ENCODE measurements around the gene LYRM1.
"Not testable (repeated sequence)": the region's sequence is repeated elsewhere in the genome, so short reads cannot be mapped to it uniquely, and the experiment has no call there.

LYRM1 gene

GRCh38 chr16:20900299-20901067 lies at the start of gene LYRM1, which contains the start of gene DCUN1D3:
LYRM1 (plus strand) TSS chr16:20900771; CDS start chr16:20915556, 14,785 bp downstream.
DCUN1D3 (minus strand) TSS chr16:20900358; CDS start chr16:20862538, 37,820 bp downstream.
- DNase-seq, result peak; percentile 68 to 97 (median 94)

DNA sequence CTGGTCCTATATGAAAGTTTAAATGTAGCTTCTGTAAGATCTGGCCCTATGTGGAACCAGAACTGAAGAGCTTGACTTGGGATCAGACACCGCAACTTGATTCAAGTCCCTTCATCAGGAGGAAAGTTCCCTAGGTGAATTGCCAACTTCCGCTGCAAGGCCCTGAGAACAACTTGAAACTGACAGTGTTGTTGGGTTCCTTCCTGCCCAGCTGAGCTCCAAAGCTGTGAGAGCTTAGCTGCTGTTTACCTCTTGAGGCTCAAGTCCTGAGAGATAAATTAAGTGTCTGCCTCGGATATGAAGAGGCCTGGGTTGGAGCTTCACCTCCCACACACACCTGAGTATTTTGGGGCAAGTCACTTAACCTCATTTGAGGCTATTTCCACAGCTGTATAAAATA lies 49.6 kb upstream of the LYRM1 start:
- no peak for DNase-seq

DNA sequence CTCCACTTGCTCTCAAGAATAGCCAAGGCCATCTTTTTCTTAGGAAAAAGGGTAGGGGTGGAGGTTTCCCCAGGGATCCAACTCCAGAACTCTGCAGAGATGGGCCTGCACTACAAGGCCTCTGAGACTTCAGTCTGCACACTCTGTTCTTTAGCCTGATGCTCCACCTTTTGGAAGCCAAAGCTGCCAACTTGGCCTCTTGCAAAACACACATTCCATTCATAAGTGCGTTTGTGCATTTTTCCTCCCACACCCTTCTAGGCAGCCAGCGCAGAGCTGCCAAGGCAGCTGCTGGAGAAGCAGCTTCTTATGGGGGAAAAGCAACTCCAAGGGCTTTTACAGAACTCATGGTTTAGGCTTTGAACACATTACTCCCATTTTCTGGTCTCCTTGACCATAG lies 49.0 kb upstream of the LYRM1 start:
- DNase-seq, result peak in 12 of 56 donors; percentile 3 to 50 (median 22)

GRCh38 chr16:20853143-20853542 lies 47.4 kb upstream of the LYRM1 start:
- DNase-seq, result no peak

GRCh38 chr16:20853981-20854620 lies 46.5 kb upstream of the LYRM1 start:
- DNase-seq, result no peak

GRCh38 chr16:20854963-20855362 lies 45.6 kb upstream of the LYRM1 start:
- no peak for DNase-seq

DNA sequence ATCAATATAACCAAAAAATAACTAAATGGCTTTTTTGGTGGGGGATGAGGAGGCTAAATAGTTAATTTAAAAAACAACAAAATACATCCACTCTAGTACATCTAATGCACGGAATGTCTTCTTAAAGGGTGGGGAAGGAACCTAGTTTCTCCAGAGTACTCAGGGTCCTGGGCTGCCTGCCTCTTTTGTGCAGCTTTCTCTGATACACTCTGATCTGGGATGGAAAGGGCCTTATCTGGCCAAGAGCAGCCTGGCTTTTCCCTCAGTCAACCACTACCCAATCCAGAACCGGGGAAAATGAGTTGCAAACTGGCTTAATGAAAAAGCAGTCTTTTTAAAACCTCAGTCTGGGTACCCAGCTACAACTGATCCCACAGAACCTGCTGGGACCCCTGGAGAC lies 43.3 kb upstream of the LYRM1 start:
- no peak for DNase-seq

- no peak for DNase-seq
Measured at GRCh38 chr16:20859229-20859628, 41.3 kb upstream of the LYRM1 start.

- DNase-seq, result peak in 5 of 56 donors; percentile 5 to 25 (median 21)
Measured at GRCh38 chr16:20859699-20860098, 40.9 kb upstream of the LYRM1 start.

DNA sequence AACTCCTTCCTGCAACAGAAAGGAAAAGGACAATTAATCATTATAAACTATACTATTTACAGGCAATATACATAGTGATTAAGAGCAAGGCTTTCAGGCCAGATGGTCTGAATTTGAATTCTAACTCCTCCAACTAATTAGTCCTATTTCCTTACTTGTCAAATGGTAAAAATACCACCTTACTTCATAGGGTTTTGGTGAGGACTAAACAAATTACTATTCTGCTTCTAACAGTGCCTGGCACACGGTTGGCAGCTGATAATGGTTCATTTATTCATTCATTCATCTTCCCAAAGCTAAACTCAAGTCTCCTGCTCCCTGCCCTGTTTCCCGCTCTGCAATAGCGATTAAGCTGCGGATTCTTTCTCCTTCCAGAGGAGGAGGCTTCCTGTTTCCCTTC lies 40.2 kb upstream of the LYRM1 start:
- DNase-seq, result peak in 2 of 56 donors; percentile 12 to 14

GRCh38 chr16:20860995-20861394 lies 39.6 kb upstream of the LYRM1 start:
- DNase-seq, result not testable (repeated sequence)

- DNase-seq, result no peak
Measured at GRCh38 chr16:20862162-20862960, 38.2 kb upstream of the LYRM1 start.

DNA sequence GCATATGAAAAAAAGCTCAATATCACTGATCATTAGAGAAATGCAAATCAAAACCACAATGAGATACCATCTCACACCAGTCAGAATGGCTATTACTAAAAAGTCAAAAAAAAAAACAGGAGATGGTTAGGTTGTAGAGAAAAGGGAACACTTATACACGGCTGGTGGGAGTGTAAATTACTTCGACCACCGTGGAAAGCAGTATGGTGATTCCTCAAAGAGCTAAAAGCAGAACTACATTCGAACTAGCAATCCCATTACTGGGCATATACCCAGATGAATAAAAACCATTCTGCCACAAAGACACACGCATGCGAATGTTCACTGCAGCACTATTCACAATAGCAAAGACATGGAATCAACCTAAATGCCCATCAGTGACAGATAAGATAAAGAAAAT lies 36.2 kb upstream of the LYRM1 start:
- not testable (repeated sequence) for DNase-seq

DNA sequence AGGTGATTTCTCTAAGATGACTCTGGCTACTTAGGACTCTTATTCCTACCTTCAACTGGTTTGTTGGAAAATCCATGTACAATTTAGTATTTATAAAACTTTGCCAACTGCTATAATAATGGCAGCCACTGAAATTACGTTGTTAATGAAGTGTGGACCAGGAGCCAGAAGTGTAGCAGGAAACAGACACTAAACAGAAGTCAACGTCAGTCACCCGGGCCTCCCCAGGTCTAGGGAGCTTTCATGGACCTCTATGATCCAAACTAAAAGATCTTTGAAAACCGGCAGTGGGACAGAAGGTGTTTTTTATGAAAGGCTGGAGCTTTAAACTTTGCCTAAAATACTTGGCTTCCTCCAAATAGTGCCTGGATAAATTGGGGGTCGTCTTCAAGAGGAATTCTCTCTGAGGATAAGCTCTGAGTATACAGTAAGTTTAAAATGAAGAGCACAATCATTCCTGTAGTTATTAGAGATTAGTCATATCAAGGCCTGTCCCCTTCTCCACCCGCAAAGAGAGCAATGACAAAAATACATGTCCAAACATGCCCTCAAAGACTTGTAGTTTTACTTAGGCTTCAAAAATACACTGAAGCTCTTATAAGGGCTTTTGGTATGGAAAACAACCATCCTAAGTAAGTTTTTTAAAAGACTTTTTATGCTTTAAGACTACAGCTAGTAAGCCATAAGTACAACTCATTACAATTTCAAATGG lies 35.0 kb upstream of the LYRM1 start:
- DNase-seq, result no peak

DNA sequence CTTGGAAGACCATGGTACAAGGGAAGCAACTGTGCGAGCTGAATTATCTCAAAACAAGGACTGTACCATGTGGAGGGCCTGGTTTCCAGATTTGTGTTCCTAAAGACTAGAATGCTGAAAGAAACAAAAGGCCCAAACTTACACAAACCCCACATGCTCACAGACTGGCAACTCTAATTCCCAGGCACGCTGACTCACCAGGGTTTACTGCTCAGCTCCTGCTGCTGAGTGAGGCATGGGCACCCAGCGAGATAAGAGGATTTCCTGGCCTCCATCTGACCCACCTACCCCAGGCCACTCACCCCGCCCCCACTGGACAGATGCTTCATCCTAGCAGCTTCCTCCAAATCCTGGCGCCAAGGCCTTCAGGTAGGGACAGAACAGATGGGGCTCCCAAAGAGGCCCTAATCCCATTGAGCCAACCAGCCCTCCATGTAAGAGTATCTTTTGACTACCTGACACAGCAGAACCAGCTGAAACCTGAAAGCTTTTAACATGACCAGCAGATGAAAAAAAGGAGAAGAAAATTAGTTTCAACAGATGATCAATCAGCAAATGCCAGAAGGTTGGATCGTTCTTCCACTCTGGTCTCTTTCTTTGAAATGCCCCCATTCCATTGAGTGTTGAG lies 34.3 kb upstream of the LYRM1 start:
- DNase-seq, result peak in 7 of 56 donors; percentile 7 to 41 (median 16)

DNA sequence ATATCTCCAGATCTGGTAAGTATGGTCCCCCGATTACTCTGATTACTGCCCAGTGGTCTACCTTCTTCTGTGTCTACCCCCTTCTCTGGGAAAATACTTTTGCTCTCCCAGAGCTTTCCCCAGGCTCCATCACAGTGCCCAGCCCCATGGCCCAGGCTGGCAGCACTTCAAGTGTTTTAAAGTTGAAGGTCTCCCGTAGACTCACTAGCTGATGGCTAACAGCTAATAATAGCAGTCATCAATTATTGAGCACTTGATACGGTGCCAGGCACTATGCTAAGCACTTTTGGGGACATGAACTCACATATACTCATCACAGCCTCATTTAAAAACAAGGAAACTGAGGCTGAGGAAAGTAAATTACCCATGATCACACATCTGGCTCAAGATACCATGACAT lies 33.8 kb upstream of the LYRM1 start:
- DNase-seq, result no peak

DNA sequence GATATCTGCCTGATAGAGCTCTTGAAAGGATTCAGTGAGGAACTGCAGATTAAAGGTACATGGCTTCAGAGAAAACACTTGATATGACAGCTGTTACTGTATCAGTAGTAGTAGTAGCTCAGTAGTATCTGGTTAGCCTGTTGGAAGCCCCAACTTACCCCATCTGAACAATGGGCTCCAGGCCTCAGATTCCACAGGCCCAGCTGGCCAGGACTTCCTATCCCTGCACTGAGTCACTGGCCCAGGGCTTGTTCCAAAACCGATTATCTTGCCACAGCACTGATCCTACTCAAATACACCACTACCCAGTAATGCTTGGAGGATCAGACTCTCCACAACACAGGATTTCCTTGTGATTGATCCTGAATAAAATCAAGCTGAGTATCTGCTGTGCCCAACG lies 33.0 kb upstream of the LYRM1 start:
- no peak for DNase-seq

- peak in 52 of 56 donors; percentile 4 to 85 (median 60) for DNase-seq
Measured at GRCh38 chr16:20868890-20869289, 31.7 kb upstream of the LYRM1 start.

DNA sequence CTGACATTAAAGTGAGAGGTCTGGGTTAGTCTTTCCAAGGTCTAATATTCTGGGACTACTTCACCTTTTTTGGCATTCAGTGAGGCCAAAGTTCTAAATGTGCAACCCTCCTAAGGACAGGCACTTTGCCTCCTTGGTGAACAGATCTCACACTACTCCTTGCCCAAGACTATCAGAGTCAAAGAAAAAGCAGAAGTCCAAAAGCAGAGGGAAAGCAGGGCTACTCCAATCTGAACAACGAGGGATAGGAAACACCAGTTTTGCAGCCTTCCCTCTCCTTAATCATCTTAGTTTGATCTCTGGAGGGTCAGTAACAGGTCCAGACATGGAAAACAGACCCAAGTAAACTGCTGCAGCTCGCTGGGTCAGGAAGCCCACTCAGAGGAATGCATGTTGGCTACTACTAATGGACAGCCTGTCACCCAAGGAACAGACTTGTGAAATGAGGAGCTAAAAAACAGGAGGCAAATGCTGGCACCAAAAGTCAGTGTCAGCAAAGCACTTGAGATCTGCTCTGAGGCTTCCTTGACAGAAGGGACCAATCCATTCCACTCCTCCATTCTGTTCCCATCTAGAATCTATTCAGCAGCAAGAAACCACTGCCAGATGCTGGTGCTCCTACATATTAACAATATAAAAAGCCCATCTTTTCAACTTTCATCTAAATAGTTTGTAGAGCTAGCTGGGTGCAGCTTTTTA lies 30.3 kb upstream of the LYRM1 start:
- no peak for DNase-seq

DNA sequence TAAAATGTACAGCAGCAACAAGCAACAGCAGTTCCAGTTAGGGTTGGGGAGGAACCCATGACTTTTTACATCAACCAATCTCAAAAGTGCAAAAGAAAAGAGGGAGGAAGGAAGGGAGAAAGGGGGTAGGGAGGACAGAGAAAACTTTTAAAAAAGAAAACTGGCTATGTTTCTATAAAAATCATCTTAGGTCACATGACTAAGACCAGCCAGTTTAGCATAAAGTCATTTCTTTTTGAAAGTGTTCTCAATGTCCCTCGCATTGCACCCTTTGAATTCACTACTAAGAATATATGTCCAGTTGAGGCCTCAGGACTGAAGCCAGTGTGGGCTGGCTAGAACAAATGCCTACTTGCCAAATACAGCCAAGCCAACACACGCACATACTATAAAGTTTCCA lies 29.3 kb upstream of the LYRM1 start:
- no peak for DNase-seq
